ENCODE data around the gene KMT5B. TPM values are rescaled to one million over a fixed set of nuclear protein-coding genes. Genes with fewer than 3 reads are reported as not detected.
A peak's percentile ranks its signal among the peaks of the same experiment; 100 is the strongest.

Gene KMT5B
- total and polyA plus RNA-seq, 10 donors: 12.3 to 52.8 (median 40.6) TPM

DNA sequence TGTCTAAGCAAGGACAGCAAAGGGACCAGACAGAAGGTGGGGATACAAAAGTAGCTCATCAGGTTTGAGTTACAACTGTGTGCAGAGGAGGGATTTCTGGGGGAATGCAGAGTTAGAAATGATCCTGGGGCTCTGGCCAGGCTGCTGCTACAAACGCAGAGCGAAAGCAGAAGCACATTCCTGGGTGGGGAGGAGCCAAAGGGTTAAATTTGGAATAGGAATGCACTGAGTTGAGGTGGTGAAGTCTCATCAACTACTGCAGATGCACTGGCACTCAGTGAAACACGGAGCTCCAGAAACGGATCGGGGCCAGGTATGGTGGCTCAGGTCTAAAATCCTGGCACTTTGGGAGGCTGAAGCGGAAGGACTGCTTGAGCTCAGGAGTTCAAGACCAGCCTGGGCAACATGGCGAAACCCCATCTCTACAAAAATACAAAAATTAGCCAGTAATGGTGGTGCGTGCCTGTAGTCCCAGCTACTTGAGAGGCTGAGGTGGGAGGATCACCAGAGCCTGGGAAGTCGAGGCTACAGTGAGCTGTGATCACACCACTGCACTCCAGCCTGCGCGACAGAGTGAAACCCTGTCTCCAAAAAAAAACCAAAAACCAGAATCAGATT, 95.1 kb downstream of the KMT5B start:
- H3K27ac ChIP-seq: peak overlapping the region in 7 of 8 donors; percentile 32 to 98 (median 95)
- peak overlapping the region in 1 of 8 donors; percentile 89 for H3K4me3 ChIP-seq
- H3K9me3 ChIP-seq: no peaks in the 10 kb centered on the region
- H3K4me1 ChIP-seq: peaks cover 20 to 85% (median 47%) of the 10 kb centered on the region in 6 donors
- DNase-seq: no peak
- peaks cover 0 to 3% (median 0%) of the 10 kb centered on the region in 6 donors for H3K36me3 ChIP-seq
- TF ChIP-seq POLR2AphosphoS5 (IDR thresholded peaks at IDR 0.05) (no peak), POLR2A (IDR thresholded peaks at IDR 0.05) (no peak)
- TF ChIP-seq, protein P1, sequence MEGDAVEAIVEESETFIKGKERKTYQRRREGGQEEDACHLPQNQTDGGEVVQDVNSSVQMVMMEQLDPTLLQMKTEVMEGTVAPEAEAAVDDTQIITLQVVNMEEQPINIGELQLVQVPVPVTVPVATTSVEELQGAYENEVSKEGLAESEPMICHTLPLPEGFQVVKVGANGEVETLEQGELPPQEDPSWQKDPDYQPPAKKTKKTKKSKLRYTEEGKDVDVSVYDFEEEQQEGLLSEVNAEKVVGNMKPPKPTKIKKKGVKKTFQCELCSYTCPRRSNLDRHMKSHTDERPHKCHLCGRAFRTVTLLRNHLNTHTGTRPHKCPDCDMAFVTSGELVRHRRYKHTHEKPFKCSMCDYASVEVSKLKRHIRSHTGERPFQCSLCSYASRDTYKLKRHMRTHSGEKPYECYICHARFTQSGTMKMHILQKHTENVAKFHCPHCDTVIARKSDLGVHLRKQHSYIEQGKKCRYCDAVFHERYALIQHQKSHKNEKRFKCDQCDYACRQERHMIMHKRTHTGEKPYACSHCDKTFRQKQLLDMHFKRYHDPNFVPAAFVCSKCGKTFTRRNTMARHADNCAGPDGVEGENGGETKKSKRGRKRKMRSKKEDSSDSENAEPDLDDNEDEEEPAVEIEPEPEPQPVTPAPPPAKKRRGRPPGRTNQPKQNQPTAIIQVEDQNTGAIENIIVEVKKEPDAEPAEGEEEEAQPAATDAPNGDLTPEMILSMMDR (IDR thresholded peaks at IDR 0.05 in 8 of 11, conservative IDR thresholded peaks at IDR 0.05 in 3 of 11): no peak
- intact Hi-C loops (cut with DNase I; ENCODE audit: low total_unique reads): no loop called here
- WGBS, 5 donors: 88 to 96% (median 91%) methylated on average over 11 of the region's 11 CpGs
- no peaks in the 10 kb centered on the region for H3K27me3 ChIP-seq (replicated peaks in 1 of 7)

DNA sequence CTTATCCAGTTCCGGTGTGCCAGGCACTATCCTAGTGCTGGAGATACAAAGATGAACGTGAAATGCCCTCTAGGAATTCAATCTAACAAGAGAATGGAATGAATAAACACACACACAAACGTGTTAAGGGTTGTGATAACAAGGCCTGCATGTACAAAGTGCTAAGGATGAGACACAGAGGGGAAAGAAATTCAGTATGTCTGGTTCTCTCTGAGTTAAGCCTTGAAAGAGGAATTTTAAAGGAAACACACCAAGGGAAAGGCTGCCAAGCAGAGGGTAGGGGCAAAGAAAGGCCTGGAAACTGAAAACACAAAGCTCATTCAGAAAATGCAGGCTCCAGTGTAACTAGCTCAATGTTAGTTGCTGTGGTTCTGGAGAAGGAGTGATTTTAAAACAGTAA, 96.1 kb downstream of the KMT5B start:
- TF ChIP-seq, protein P1 (IDR thresholded peaks at IDR 0.05 in 8 of 11, conservative IDR thresholded peaks at IDR 0.05 in 3 of 11): no peak
- TF ChIP-seq POLR2A (IDR thresholded peaks at IDR 0.05) (no peak), POLR2AphosphoS5 (IDR thresholded peaks at IDR 0.05) (no peak)
- Histone ChIP-seq H3K27me3 (replicated peaks in 1 of 7) (no peaks in the 10 kb centered on the region), H3K4me3 (no peak overlapping the region), H3K36me3 (peaks cover 0 to 3% (median 0%) of the 10 kb centered on the region in 6 donors), H3K27ac (peak overlapping the region in 3 of 8 donors; percentile 1 to 77 (median 10)), H3K4me1 (peaks cover 16 to 80% (median 41%) of the 10 kb centered on the region in 6 donors), H3K9me3 (no peaks in the 10 kb centered on the region)
- intact Hi-C loops (cut with DNase I; ENCODE audit: low total_unique reads): no loop called here
- no peak for DNase-seq
- WGBS, 5 donors: 81 to 91% (median 90%) methylated on average over 3 of the region's 3 CpGs

DNA sequence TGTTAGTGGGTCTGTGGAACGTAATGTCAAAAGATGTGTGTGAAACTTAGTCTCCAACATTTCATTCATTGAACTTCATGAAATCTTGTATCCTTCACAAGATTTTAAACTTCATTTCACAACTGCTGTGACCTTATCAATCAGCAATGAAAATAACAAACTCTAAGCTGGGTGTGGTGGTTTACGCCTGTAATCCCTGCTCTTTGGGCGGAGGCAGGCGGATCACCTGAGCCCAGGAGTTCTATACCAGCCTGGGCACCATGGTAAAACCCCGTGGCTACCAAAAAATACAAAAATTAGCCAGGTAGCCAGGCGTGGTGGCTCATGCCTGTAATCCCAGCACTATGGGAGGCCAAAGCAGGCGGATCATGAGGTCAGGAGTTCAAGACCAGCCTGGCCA, 97.0 kb downstream of the KMT5B start:
- H3K4me1 ChIP-seq: peaks cover 14 to 76% (median 37%) of the 10 kb centered on the region in 6 donors
- no peak for TF ChIP-seq POLR2A (IDR thresholded peaks at IDR 0.05)
- TF ChIP-seq POLR2AphosphoS5 (IDR thresholded peaks at IDR 0.05): no peak
- TF ChIP-seq, protein P1 (IDR thresholded peaks at IDR 0.05 in 8 of 11, conservative IDR thresholded peaks at IDR 0.05 in 3 of 11): no peak
- no peaks in the 10 kb centered on the region for H3K9me3 ChIP-seq
- H3K36me3 ChIP-seq: peaks cover 0 to 3% (median 0%) of the 10 kb centered on the region in 6 donors
- H3K4me3 ChIP-seq: no peak overlapping the region
- DNase-seq: no peak
- no peaks in the 10 kb centered on the region for H3K27me3 ChIP-seq (replicated peaks in 1 of 7)
- intact Hi-C loops (cut with DNase I; ENCODE audit: low total_unique reads): no loop called here
- WGBS, 5 donors: 91 to 97% (median 93%) methylated on average over 7 of the region's 7 CpGs
- peak overlapping the region in 4 of 8 donors; percentile 62 to 78 (median 76) for H3K27ac ChIP-seq

DNA sequence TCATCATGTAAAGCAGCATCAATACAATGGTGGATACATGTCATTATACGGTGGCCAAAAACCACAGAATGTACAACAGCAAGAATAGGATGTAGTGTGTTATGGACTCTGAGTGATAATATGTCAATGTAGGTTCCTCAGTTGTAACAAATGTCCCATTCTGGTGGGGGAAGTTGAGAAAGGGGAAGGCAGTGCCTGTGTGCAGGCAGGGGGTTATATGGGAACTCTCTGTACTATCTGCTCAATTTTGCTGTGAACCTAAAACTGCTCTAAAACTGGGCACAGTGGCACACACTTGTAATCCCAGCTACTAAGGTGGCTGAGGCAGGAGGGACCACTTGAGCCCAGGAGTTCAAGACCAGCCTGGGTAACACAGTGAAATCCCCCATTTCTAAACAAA, 97.8 kb downstream of the KMT5B start:
- H3K27ac ChIP-seq: peak overlapping the region in 4 of 8 donors; percentile 62 to 78 (median 76)
- peaks cover 14 to 74% (median 35%) of the 10 kb centered on the region in 6 donors for H3K4me1 ChIP-seq
- intact Hi-C loops (cut with DNase I; ENCODE audit: low total_unique reads): no loop called here

More for the DNA sequence above, 97.8 kb downstream of the KMT5B start:
- H3K36me3 ChIP-seq: peaks cover 0 to 3% (median 0%) of the 10 kb centered on the region in 6 donors
- TF ChIP-seq POLR2A (IDR thresholded peaks at IDR 0.05) (no peak), POLR2AphosphoS5 (IDR thresholded peaks at IDR 0.05) (peak in 1 of 3 donors; percentile 64)
- H3K4me3 ChIP-seq: no peak overlapping the region
- no peaks in the 10 kb centered on the region for H3K9me3 ChIP-seq
- WGBS, 5 donors: 36 to 61% (median 39%) methylated on average over 1 of the region's 1 CpG
- DNase-seq: no peak
- H3K27me3 ChIP-seq (replicated peaks in 1 of 7): no peaks in the 10 kb centered on the region
